ENCODE results near the gene NMD3. TPM values are rescaled to one million over a fixed set of nuclear protein-coding genes. Genes with fewer than 3 reads are reported as not detected.

Gene NMD3
- total and polyA plus RNA-seq, 2 of the 13 experiments (the other 11 are each of a cell fraction or from before 2014, with no cell fraction given) = 44.2 to 55.2 TPM

DNA sequence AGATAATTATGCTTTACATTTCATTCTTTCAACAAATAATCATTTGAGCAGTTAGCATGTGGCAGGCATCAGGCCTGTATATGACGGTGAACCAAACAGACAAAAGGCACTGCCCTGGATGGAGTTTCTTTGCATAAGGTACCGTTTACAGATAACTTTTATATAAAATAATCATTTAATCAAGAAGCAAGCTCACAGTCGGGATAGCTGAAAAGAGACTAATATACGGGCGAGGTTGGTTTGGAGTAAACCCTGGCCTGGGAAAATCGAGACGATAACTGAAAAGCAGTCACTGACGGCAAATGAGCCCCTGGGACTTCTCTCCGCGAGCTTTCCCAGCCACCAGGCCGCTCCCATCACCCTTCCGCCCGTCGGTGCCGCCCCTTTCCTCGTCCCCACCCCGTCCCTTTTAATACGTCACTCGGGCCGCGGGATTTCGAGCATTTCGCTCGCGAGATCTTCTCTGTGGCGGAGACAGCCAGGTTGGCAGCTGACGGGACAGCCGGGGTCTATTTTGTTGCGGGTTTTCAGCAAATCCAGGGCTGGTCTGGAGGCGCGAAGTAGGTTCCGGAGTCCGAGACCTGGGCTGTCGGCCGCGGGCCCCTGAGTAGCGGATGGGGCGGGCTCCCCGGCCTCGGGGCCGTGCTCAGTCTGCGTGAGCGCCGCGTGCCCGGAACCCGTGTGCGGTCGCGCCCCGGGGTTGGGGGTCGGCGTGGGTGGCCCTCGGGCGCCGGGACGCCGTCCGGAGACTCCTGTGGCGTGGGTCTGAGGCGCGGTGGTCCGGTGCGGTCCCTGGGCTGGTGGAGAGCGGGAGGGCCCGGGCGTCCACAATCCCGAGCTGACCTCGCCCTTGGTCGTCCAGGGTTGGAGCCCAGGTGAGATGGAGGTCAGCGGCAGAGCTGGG is at the start of gene NMD3 (continued):
- 0 out of 2 replicates have a peak, but pooled peaks have one; percentile 23 for TF ChIP-seq ZNF33B (CRISPR knock-in tag; IDR thresholded peaks at IDR 0.05)
- 0 out of 2 replicates have a peak, but pooled peaks have one; percentile 30 for TF ChIP-seq GATA4 (IDR thresholded peaks at IDR 0.05; ENCODE audit: borderline replicate concordance, low read depth)
- TF ChIP-seq ASH2L (IDR thresholded peaks at IDR 0.05; ENCODE audit: insufficient read length, low read depth, low read length) = peak; percentile 92
- TF ChIP-seq MIER3 (CRISPR knock-in tag; IDR thresholded peaks at IDR 0.05; ENCODE audit: borderline replicate concordance) = no peak
- TF ChIP-seq ZNF20 (CRISPR knock-in tag; IDR thresholded peaks at IDR 0.05) = no peak
- no peak for TF ChIP-seq ZNF737 (CRISPR knock-in tag; IDR thresholded peaks at IDR 0.05; ENCODE audit: borderline replicate concordance)
- peak; percentile 47 for TF ChIP-seq CBX1 (IDR thresholded peaks at IDR 0.05; ENCODE audit: low read depth)
- no peak for TF ChIP-seq NR2F1 (CRISPR knock-in tag; IDR thresholded peaks at IDR 0.05)
- no peak for TF ChIP-seq SATB2 (CRISPR knock-in tag; IDR thresholded peaks at IDR 0.05)

DNA sequence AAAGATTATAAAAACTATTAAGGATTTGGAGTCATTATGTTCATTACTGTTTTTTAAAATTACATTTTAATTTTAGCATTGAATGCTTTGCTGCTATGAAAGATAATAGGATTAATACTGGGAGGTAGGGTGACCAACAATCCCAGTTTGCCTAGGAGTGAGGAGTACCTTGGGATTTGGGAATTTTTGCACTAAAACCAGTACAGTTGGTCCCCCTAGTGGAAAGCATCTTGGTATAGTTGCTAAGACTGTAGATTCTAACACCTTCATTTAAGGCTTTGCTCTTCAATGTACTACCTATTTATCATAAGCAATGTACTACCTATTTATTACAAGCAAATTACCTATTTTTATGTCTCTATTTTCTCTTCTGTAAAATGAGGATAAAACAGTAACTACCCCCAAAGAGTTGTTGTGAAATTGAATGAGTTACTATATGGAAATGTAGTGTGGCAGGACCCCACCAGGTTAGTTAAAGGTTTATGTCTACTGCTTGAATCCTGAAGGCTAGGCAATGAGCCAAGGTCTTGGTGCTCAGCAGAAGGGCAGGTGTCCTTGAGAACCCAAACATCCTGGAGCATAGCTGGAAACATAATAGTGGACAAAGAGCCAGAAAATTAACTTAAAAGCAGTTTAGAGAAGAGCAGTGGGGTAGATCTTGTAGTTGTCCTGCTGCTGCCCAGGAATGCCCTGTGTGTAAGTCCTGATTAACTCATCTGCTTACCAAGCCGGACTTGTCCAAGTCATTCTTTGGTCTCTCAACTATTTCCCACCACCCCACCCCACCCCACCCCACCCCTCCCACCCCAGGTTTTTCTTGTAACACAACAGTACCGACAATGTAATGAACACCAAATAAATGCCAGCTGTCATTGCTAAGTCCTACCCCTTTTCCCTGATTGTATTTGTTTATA is 49.2 kb upstream of the NMD3 start:
- H3K79me2 ChIP-seq (ENCODE audit: insufficient read depth, low read length) = no peaks in the 10 kb centered on the region
- H3K9me3 ChIP-seq (ENCODE audit: low read length) = peaks cover 5% of the 10 kb centered on the region; the same call in 1 of the 2 replicates
- no peaks in the 10 kb centered on the region for H3K27me3 ChIP-seq (ENCODE audit: control insufficient read depth in 1 of 2, insufficient read depth in 2 of 2, low read length in 2 of 2)
- in situ Hi-C loops (cut with HindIII; ENCODE audit: extremely low pct_ligation_motif_present, low pct_unique_long_range_greater_than_20kb) = no loop called here
- POLR2A ChIA-PET = no interaction called here
- no TSS peak for BruUV-seq (replicated peaks)
- DNase-seq (ENCODE audit: low spot score) = no peak
- no peak overlapping the region for H2AFZ ChIP-seq (ENCODE audit: low read length)
- ATAC-seq = peak; percentile 53
- CTCF ChIA-PET (ENCODE audit: low intra/inter-chr PET ratio, low total read pairs) = no interaction called here
- no peak overlapping the region for H3K9ac ChIP-seq (ENCODE audit: insufficient read depth, low read depth, low read length)
- H3K4me2 ChIP-seq (ENCODE audit: low read depth, low read length) = no peak overlapping the region
- H3K36me3 ChIP-seq (replicated peaks in 1 of 2; ENCODE audit: control insufficient read depth in 1 of 2, insufficient read depth in 2 of 2, low read length in 2 of 2) = no peaks in the 10 kb centered on the region
- H3K4me1 ChIP-seq (ENCODE audit: insufficient read depth, low read length) = no peaks in the 10 kb centered on the region
- H3K27ac ChIP-seq (ENCODE audit: extremely low read length, insufficient read depth, low read length) = no peak overlapping the region
- 15% methylated on average over 2 of the region's 2 CpGs for WGBS (ENCODE audit: low lambda C conversion rate)
- no peak for FAIRE-seq
- no peaks in the 10 kb centered on the region for H4K20me1 ChIP-seq (ENCODE audit: insufficient read depth, low read length)
- H3K4me3 ChIP-seq (replicated peaks in 1 of 3; ENCODE audit: insufficient read depth in 1 of 3, low read depth in 2 of 3, low read length in 3 of 3) = no peak overlapping the region
- intact Hi-C loops (cut with micrococcal nuclease; ENCODE audit: unreplicated experiment) = no loop called here
- TF ChIP-seq, protein P1, sequence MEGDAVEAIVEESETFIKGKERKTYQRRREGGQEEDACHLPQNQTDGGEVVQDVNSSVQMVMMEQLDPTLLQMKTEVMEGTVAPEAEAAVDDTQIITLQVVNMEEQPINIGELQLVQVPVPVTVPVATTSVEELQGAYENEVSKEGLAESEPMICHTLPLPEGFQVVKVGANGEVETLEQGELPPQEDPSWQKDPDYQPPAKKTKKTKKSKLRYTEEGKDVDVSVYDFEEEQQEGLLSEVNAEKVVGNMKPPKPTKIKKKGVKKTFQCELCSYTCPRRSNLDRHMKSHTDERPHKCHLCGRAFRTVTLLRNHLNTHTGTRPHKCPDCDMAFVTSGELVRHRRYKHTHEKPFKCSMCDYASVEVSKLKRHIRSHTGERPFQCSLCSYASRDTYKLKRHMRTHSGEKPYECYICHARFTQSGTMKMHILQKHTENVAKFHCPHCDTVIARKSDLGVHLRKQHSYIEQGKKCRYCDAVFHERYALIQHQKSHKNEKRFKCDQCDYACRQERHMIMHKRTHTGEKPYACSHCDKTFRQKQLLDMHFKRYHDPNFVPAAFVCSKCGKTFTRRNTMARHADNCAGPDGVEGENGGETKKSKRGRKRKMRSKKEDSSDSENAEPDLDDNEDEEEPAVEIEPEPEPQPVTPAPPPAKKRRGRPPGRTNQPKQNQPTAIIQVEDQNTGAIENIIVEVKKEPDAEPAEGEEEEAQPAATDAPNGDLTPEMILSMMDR (CRISPR knock-in tag; IDR thresholded peaks at IDR 0.05) = peak; percentile 30
- TF ChIP-seq HNRNPK (IDR thresholded peaks at IDR 0.05; ENCODE audit: low read depth, low read length, poor library complexity, severe bottlenecking) = peak; percentile 95
- TF ChIP-seq, protein P2, sequence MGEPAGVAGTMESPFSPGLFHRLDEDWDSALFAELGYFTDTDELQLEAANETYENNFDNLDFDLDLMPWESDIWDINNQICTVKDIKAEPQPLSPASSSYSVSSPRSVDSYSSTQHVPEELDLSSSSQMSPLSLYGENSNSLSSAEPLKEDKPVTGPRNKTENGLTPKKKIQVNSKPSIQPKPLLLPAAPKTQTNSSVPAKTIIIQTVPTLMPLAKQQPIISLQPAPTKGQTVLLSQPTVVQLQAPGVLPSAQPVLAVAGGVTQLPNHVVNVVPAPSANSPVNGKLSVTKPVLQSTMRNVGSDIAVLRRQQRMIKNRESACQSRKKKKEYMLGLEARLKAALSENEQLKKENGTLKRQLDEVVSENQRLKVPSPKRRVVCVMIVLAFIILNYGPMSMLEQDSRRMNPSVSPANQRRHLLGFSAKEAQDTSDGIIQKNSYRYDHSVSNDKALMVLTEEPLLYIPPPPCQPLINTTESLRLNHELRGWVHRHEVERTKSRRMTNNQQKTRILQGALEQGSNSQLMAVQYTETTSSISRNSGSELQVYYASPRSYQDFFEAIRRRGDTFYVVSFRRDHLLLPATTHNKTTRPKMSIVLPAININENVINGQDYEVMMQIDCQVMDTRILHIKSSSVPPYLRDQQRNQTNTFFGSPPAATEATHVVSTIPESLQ (CRISPR knock-in tag; conservative IDR thresholded peaks at IDR 0.05) = no peak
- TF ChIP-seq KDM5B (CRISPR knock-in tag; IDR thresholded peaks at IDR 0.05; ENCODE audit: borderline replicate concordance) = no peak
- no peak for TF ChIP-seq JUND (CRISPR knock-in tag; IDR thresholded peaks at IDR 0.05)
